Large intestine (tissue), 3 donors: ENCODE data around the gene CENPC. TPM values are rescaled to one million over a fixed set of nuclear protein-coding genes. Genes with fewer than 3 reads are reported as not detected.
A peak's percentile ranks its signal among the peaks of the same experiment; 100 is the strongest.
"Not testable (repeated sequence)": the region's sequence is repeated elsewhere in the genome, so short reads cannot be mapped to it uniquely, and the experiment has no call there.

Experiments used
- DNase-seq, 2 donors: peaks; one replicate each; pipeline versions ENCODE4 v3.0.0 to v3.0.0-alpha.2; 2013
- H3K27ac ChIP-seq: one replicate; pipeline ENCODE4 v1.5.1; 2013; ENCODE audit warnings: low read length
- H3K27me3 ChIP-seq: 2 replicates; pipeline ENCODE4 v1.6.1; 2013; ENCODE audit warnings: low read length; ENCODE audit not compliant: control insufficient read depth, insufficient read depth
- H3K36me3 ChIP-seq: 2 replicates; pipeline ENCODE4 v1.6.1; 2013; ENCODE audit warnings: low read length; ENCODE audit not compliant: control insufficient read depth, insufficient read depth
- H3K4me1 ChIP-seq: one replicate; pipeline ENCODE4 v1.6.1; 2013; ENCODE audit warnings: low read length; ENCODE audit not compliant: control insufficient read depth, insufficient read depth
- H3K4me3 ChIP-seq: one replicate; pipeline ENCODE4 v1.5.1; 2013; ENCODE audit warnings: low read length
- H3K9me3 ChIP-seq: one replicate; pipeline ENCODE4 v1.6.1; 2013; ENCODE audit warnings: mild to moderate bottlenecking, low read depth, low read length, moderate library complexity; ENCODE audit not compliant: control insufficient read depth
- WGBS: methylation state at CpG from one replicate; pipeline ENCODE4 v1.1.5; 2013; ENCODE audit warnings: low lambda C conversion rate; ENCODE audit not compliant: insufficient coverage; 5-methylcytosine and 5-hydroxymethylcytosine counted together
- polyA plus RNA-seq: library from polyadenylated mRNA; unstranded; fragments of 120-200 nt; gene quantifications from one replicate; pipeline ENCODE4 v1.2.1, GENCODE V29; 2013

Gene CENPC
- polyA plus RNA-seq, 1 donor = 22.4 TPM

DNA sequence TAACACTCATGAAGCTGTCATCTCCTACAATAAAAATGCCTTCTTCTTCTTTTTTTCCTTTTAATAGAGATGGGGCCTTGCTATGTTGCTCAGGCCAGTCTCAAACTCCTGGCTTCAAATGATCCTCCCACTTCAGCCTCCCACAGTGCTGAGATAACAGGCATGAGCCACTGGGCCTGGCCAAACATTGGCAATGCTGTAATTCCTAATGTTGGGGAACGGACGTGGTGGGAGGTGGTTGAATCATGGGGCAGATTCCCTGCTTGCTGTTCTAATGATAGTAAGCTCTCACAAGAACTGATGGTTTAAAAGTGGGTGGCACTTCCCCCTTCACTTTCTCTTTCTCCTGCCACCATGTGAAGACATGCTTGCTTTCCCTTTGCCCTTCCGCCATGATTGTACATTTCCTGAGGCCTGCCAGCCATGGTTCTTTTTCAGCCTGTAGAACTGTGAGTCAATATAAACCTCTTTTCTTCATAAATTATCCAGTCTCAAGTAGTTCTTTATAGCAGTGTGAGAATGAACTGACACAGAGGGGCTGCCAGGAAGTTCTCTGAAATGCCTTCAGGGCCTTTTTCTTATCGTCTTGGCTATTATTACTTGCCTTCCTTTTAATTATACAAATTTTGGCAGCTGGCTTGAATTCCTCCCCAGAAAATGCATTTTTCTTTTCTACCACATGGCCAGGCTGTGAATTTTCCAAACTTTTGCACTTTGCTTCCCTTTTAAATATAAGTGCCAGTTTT is 93.0 kb downstream of the CENPC start:
- no peak for DNase-seq
- Histone ChIP-seq H3K9me3 (no peaks in the 10 kb centered on the region), H3K36me3 (no peaks in the 10 kb centered on the region), H3K27ac (peak overlapping the region; percentile 56), H3K27me3 (no peaks in the 10 kb centered on the region), H3K4me3 (no peak overlapping the region), H3K4me1 (peaks cover 15% of the 10 kb centered on the region)
- 100% methylated on average over 2 of the region's 4 CpGs for WGBS

DNA sequence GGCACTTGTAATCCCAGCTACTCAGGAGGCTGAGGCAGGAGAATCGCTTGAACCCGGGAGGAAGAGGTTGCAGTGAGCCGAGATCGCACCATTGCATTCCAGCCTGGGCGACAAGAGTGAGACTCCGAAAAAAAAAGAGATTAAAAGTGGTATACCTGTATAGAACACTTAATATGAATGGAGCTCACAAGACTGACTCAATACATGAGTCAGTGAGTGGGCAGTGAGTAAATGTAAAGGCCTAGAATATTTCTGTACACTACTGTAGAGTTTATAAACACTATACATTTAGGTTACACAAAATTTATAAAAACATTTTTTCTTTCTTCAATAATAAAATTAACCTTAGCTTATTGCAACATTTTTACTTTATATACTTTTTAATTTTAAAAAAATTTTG is 93.8 kb downstream of the CENPC start:
- WGBS = 100% methylated on average over 1 of the region's 6 CpGs
- Histone ChIP-seq H3K9me3 (no peaks in the 10 kb centered on the region), H3K4me1 (peaks cover 15% of the 10 kb centered on the region), H3K36me3 (no peaks in the 10 kb centered on the region), H3K27ac (no peak overlapping the region), H3K27me3 (no peaks in the 10 kb centered on the region), H3K4me3 (no peak overlapping the region)
- no peak for DNase-seq

DNA sequence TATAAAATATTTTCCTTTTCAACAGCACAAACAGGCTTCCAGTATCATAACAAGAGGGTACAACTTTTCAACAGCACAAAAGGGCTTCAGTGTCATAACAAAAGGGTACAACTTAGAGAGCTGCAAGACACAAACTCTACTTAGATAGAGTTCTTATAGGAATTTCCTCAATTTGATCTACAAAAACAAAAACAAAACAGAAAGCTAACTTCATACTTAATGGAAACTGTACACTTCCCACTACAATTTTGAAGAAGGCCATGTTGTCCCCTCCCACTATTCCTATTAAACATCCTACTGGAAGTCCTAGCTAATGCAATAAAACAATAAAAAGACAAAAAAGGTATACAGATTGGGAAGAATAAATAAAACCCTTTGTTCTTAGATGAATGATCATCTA is 96.7 kb downstream of the CENPC start:
- H3K4me1 ChIP-seq = peaks cover 15% of the 10 kb centered on the region
- H3K9me3 ChIP-seq = peaks cover 6% of the 10 kb centered on the region
- H3K27ac ChIP-seq = no peak overlapping the region

DNA sequence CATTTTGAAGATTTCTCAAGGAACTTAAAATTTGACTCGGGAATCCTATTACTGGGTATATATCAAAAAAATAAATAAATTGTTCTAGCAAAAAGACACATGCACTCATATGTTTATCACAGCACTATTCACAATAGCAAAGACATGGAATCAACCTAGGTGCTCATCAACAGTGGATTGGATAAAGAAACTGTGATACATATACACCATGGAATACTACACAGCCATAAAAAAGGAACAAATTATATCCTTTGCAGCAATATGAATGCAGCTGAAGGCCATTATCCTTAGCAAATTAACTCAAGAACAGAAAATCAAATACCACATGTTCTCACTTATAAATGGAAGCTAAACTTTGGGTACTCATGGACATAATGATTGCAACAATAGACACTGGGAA is 97.4 kb downstream of the CENPC start:
- no peak for DNase-seq
- Histone ChIP-seq H3K36me3 (no peaks in the 10 kb centered on the region), H3K27ac (no peak overlapping the region), H3K27me3 (no peaks in the 10 kb centered on the region), H3K4me3 (no peak overlapping the region), H3K4me1 (peaks cover 7% of the 10 kb centered on the region), H3K9me3 (peaks cover 6% of the 10 kb centered on the region)
- 83% methylated on average over 1 of the region's 1 CpG for whole genome bisulfite sequencing

More for the DNA sequence above, 96.7 kb downstream of the CENPC start:
- no peak overlapping the region for H3K4me3 ChIP-seq
- DNase-seq = no peak
- no peaks in the 10 kb centered on the region for H3K27me3 ChIP-seq
- no peaks in the 10 kb centered on the region for H3K36me3 ChIP-seq

DNA sequence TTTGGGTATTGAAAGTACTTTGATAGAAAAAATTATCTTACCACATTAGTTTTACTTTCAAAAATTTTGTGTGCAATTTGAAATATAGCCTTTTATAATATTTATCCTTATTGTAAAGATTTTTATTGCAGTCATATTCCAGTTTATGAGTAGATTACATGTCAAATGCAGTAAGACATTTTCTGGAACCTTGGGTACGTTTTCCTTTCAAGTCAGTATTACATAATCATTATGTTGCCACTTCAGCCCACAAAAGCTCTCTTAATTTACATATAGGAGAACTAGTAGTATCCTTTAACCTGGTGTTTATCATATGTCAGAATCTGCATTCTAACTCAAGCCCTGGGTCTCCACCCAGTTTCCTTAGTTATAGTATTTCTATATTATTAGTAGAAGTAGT is 98.5 kb downstream of the CENPC start:
- peaks cover 6% of the 10 kb centered on the region for H3K9me3 ChIP-seq
- H3K27me3 ChIP-seq = no peaks in the 10 kb centered on the region
- DNase-seq = no peak
- no peak overlapping the region for H3K4me3 ChIP-seq
- H3K27ac ChIP-seq = no peak overlapping the region
- no CpG with 5 or more reads among the region's 1 CpG for WGBS
- no peaks in the 10 kb centered on the region for H3K36me3 ChIP-seq
- no peaks in the 10 kb centered on the region for H3K4me1 ChIP-seq

DNA sequence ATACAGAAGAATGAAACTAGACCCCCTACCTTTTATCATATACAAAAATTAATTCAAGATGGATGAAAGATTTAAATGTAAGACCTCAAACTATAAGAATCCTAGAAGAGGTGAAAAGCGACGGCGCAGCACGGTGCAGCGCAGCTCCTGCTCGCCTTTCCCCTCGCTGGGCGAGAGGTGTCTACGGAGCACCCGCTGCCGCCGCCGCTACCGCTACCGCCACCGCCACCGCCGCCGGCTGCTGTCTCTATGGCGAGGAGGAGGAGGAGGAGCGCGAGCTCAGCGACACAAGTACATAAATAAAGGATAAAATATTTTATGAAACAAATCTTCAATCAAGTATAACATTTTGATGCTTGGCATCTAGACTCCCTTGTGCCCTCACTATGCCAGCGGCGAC is 99.4 kb downstream of the CENPC start:
- H3K27ac ChIP-seq, H3K4me1 ChIP-seq, H3K4me3 ChIP-seq, DNase-seq, H3K9me3 ChIP-seq, H3K36me3 ChIP-seq, H3K27me3 ChIP-seq: not testable (repeated sequence)
- WGBS = no CpG with 5 or more reads among the region's 25 CpGs

DNA sequence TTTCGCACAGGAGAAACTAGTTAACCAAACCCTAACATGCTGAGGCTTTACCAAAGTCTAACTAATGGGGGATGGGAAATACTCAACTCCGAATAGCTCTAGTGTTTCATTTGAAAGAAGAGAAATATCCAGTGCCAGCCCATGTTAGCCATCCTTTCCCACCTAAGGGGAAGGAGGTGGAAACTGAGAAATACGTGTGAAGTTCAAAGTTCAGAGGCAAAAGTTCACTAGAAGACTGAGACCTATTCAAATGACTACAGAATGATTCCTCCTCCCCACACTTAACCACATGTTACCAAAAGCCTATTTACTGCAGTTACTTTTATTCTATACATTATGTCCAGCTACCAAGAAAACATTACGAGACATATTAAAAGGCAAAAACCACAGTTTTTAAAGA is 106.3 kb downstream of the CENPC start:
- DNase-seq = no peak
- 100% methylated on average over 1 of the region's 4 CpGs for WGBS
- no peaks in the 10 kb centered on the region for H3K27me3 ChIP-seq
- no peak overlapping the region for H3K4me3 ChIP-seq
- no peak overlapping the region for H3K27ac ChIP-seq
- no peaks in the 10 kb centered on the region for H3K36me3 ChIP-seq
- no peaks in the 10 kb centered on the region for H3K9me3 ChIP-seq
- no peaks in the 10 kb centered on the region for H3K4me1 ChIP-seq

DNA sequence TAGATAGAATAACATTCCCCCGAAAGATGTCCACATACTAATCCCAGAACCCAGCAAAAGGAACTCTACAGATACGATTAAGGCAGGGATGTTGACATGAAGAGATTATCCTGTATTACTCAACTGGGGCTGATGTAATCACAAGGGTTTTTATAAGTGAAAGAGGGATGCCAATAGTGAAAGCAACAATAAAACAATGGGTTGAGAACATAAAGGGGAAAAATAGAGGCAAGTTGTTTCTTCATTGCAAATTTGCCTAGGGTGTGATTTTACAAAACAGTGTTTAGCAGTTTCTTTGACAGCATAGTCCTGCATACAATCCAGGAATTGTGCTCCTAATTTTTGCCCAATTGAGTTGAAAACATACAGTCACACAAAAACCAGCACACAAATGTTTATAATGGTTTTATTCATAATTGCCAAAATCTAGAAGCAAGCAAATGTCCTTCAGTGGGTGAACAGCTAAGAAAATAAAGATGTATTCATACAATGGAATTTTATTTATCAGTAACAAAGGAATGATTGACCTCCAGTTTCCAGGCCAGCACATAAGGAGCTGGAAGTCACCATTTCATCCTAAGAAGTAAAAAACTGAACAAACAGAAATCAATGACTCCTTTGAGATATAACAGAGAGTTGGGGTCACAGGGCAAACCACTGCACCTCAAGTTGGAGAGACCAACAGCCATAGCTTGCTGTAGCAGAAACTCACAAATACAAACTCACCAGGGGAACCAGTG is 107.2 kb downstream of the CENPC start:
- H3K4me3 ChIP-seq = no peak overlapping the region
- WGBS = 60% methylated on average over 1 of the region's 2 CpGs
- H3K9me3 ChIP-seq = no peaks in the 10 kb centered on the region
- no peaks in the 10 kb centered on the region for H3K4me1 ChIP-seq
- no peak overlapping the region for H3K27ac ChIP-seq
- no peaks in the 10 kb centered on the region for H3K27me3 ChIP-seq
- peak in 1 of 2 donors; percentile 17 for DNase-seq
- no peaks in the 10 kb centered on the region for H3K36me3 ChIP-seq

DNA sequence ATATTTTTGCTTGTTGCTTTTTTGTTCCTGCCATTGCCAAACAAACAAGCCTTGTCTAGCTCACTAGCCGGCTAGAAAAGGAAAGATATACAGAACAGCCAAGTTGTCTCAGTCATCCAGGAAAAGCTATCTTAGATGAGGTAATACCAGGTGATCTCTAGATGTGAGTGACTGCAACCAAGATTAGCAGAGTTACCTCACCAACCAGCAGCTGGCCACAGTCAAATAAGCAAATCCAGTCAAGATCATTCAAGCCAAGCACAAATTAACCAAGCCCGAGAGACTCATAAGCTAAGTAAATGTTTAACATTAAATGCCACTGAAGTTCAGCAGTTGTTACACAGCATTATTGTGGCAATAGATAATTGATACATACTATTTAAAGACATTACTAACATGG is 108.6 kb downstream of the CENPC start:
- peak; percentile 44 to 48 for DNase-seq
- no CpG with 5 or more reads among the region's 2 CpGs for WGBS
- no peak overlapping the region for H3K27ac ChIP-seq

DNA sequence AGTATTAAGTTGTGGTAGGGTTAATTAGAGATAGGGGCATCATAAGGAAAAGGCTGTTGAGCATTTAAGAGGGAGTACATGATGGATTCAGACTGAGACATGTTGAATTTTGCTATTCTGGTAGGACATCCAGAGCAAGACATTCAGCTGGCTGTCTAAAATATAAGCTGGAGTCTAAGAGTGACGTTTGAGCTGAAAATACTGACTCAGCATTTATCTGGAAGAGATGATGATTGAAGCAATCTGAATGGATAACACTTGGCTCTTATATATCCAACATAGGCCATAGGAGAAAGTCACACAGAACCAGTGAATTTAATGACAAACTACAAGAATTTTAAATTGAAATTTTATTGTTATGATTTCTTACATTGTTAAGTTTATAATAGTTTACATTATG is 114.3 kb downstream of the CENPC start:
- DNase-seq = no peak
- no peaks in the 10 kb centered on the region for H3K27me3 ChIP-seq
- H3K9me3 ChIP-seq = no peaks in the 10 kb centered on the region
- no peak overlapping the region for H3K4me3 ChIP-seq
- no peak overlapping the region for H3K27ac ChIP-seq
- WGBS = 40% methylated on average over 1 of the region's 1 CpG
- H3K4me1 ChIP-seq = no peaks in the 10 kb centered on the region
- no peaks in the 10 kb centered on the region for H3K36me3 ChIP-seq

More for the DNA sequence above, 108.6 kb downstream of the CENPC start:
- H3K27me3 ChIP-seq = no peaks in the 10 kb centered on the region
- H3K4me1 ChIP-seq = no peaks in the 10 kb centered on the region
- no peaks in the 10 kb centered on the region for H3K36me3 ChIP-seq
- no peak overlapping the region for H3K4me3 ChIP-seq
- H3K9me3 ChIP-seq = no peaks in the 10 kb centered on the region

DNA sequence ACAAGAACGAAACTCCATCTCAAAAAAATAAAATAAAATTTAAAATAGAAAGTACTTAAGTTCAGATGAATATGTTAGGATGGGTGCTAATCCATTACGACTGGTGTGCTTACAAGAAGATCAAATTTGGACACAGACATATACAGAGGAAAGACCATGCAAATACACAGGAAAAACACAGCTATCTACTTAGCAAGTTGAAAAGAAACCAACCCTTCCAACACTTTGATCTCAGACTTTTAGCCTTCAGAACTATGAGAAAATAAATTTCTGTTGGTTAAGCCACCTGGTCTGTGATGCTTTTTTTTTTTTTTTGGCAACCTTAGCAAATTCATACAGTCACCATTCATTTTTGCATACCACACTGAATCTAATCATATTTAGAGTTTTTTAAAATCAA is 116.5 kb downstream of the CENPC start:
- 91% methylated on average over 1 of the region's 2 CpGs for WGBS
- Histone ChIP-seq H3K4me1 (no peaks in the 10 kb centered on the region), H3K27me3 (no peaks in the 10 kb centered on the region), H3K9me3 (no peaks in the 10 kb centered on the region), H3K27ac (no peak overlapping the region), H3K4me3 (no peak overlapping the region), H3K36me3 (no peaks in the 10 kb centered on the region)
- DNase-seq = no peak
